Osteocyte (in vitro differentiated cells): Measurements from ENCODE around the gene OR10G2. TPM values are rescaled to one million over a fixed set of nuclear protein-coding genes. Genes with fewer than 3 reads are reported as not detected.

Experiments
- DNase-seq: peaks from one replicate; pipeline ENCODE4 v3.0.0; 2021; ENCODE audit warnings: mixed read lengths; ENCODE audit not compliant: unreplicated experiment; ENCODE audit errors: extremely low spot score
- H3K27ac Mint-ChIP-seq: one replicate; pipeline ENCODE4 v1.8.0; 2021; ENCODE audit warnings: mild to moderate bottlenecking, mixed read lengths; ENCODE audit not compliant: unreplicated experiment
- H3K27me3 Mint-ChIP-seq: one replicate; pipeline ENCODE4 v1.8.0; 2021; ENCODE audit warnings: mixed read lengths; ENCODE audit not compliant: unreplicated experiment
- H3K36me3 Mint-ChIP-seq: one replicate; pipeline ENCODE4 v1.8.0; 2021; ENCODE audit warnings: mixed read lengths; ENCODE audit not compliant: unreplicated experiment
- H3K4me1 Mint-ChIP-seq: one replicate; pipeline ENCODE4 v1.8.0; 2021; ENCODE audit warnings: mixed read lengths; ENCODE audit not compliant: unreplicated experiment
- H3K4me3 Mint-ChIP-seq: one replicate; pipeline ENCODE4 v1.8.0; 2021; ENCODE audit warnings: mild to moderate bottlenecking, moderate library complexity, mixed read lengths; ENCODE audit not compliant: unreplicated experiment
- H3K9me3 Mint-ChIP-seq: one replicate; pipeline ENCODE4 v1.8.0; 2021; ENCODE audit warnings: mixed read lengths; ENCODE audit not compliant: unreplicated experiment
- CTCF ChIP-seq: fragments of 200-600 bp; sonication (generic); IDR thresholded peaks from 2 replicates; pipeline ENCODE4 v1.5.0; 2021; ENCODE audit warnings: antibody characterized with exemption, mild to moderate bottlenecking, moderate library complexity
- long read RNA-seq: library from polyadenylated mRNA; unstranded; transcript quantifications from one replicate; pipeline ENCODE4 v2.0.0, GENCODE V29; 2021
- total RNA-seq: library from RNA; stranded (reverse); gene quantifications from 2 replicates; pipeline ENCODE4 v1.2.1, GENCODE V29; 2021

The OR10G2 gene
- not detected in 2 replicates for total RNA-seq
- long read RNA-seq: 0 reads

GRCh38 chr14:21634840-21635239 is at the start of gene OR10G2:
Gene OR10G2, minus strand, starts transcription at chr14:21634940. Its CDS starts 98 bp downstream, at chr14:21634842.
- Mint-ChIP-seq H3K27ac (no peak within 1 kb of the TSS), H3K4me3 (no peak within 1 kb of the TSS), H3K36me3 (no peaks in the 10 kb centered on the region), H3K9me3 (no peaks in the 10 kb centered on the region), H3K27me3 (peaks cover 3% of the 10 kb centered on the region), H3K4me1 (no peaks in the 10 kb centered on the region)
- no peak for DNase-seq
- TF ChIP-seq CTCF: no peak

GRCh38 chr14:21680072-21680471 is 45.3 kb upstream of the OR10G2 start:
- peaks cover 3% of the 10 kb centered on the region for H3K4me1 Mint-ChIP-seq
- H3K36me3 Mint-ChIP-seq: no peaks in the 10 kb centered on the region
- peaks cover 4% of the 10 kb centered on the region for H3K27me3 Mint-ChIP-seq
- no peak overlapping the region for H3K4me3 Mint-ChIP-seq
- no peak for DNase-seq
- H3K9me3 Mint-ChIP-seq: no peaks in the 10 kb centered on the region
- no peak overlapping the region for H3K27ac Mint-ChIP-seq
- TF ChIP-seq CTCF: no peak

GRCh38 chr14:21675566-21675965 is 40.8 kb upstream of the OR10G2 start:
- H3K36me3 Mint-ChIP-seq: no peaks in the 10 kb centered on the region
- no peaks in the 10 kb centered on the region for H3K27me3 Mint-ChIP-seq

GRCh38 chr14:21673718-21674117 is 39.0 kb upstream of the OR10G2 start, which contains the start of gene OR4E1:
Gene OR4E1, minus strand, starts transcription at chr14:21673818. Its CDS starts 2,883 bp downstream, at chr14:21670935.
- no peak for TF ChIP-seq CTCF
- Mint-ChIP-seq H3K27me3 (no peaks in the 10 kb centered on the region), H3K36me3 (no peaks in the 10 kb centered on the region), H3K27ac (no peak within 1 kb of the TSS), H3K4me1 (peaks cover 4% of the 10 kb centered on the region), H3K4me3 (no peak within 1 kb of the TSS), H3K9me3 (no peaks in the 10 kb centered on the region)
- no peak for DNase-seq

More at GRCh38 chr14:21675566-21675965, 40.8 kb upstream of the OR10G2 start:
- Mint-ChIP-seq H3K9me3 (no peaks in the 10 kb centered on the region), H3K4me1 (peaks cover 3% of the 10 kb centered on the region), H3K4me3 (no peak overlapping the region), H3K27ac (no peak overlapping the region)
- DNase-seq: no peak
- TF ChIP-seq CTCF: no peak

- H3K9me3 Mint-ChIP-seq: no peaks in the 10 kb centered on the region
- no peak for TF ChIP-seq CTCF
- H3K4me1 Mint-ChIP-seq: peaks cover 13% of the 10 kb centered on the region
- H3K27ac Mint-ChIP-seq: no peak overlapping the region
- no peak overlapping the region for H3K4me3 Mint-ChIP-seq
- H3K27me3 Mint-ChIP-seq: no peaks in the 10 kb centered on the region
- no peaks in the 10 kb centered on the region for H3K36me3 Mint-ChIP-seq
- no peak for DNase-seq
Observed at GRCh38 chr14:21672116-21672515, 37.4 kb upstream of the OR10G2 start.
